Neural cell (in vitro differentiated cells): ENCODE measurements around the gene SYK. TPM values are rescaled to one million over a fixed set of nuclear protein-coding genes. Genes with fewer than 3 reads are reported as not detected.

Source experiments
- H2AFZ ChIP-seq: fragments of 200-600, 300-800 bp; sonication (generic), shearing (Covaris generic); 2 replicates; pipeline ENCODE4 v1.6.0; 2014; ENCODE audit warnings: low read depth, mild to moderate bottlenecking, antibody characterized with exemption, low read length, moderate library complexity
- H3F3A ChIP-seq: fragments of 200-600 bp; shearing (Covaris generic); 2 replicates; pipeline ENCODE4 v1.6.1; 2016; ENCODE audit warnings: mild to moderate bottlenecking, moderate library complexity, mixed read lengths, antibody characterized with exemption, low read length; ENCODE audit not compliant: insufficient read depth, poor library complexity, severe bottlenecking
- H3K27ac ChIP-seq: fragments of 200-600, 300-800 bp; sonication (generic), shearing (Covaris generic); 2 replicates; pipeline ENCODE4 v1.5.1; 2014; ENCODE audit warnings: mild to moderate bottlenecking, low read length, moderate library complexity
- H3K27me3 ChIP-seq: fragments of 300-800, 200-600 bp; sonication (generic), shearing (Covaris generic); 2 replicates; pipeline ENCODE4 v1.6.0; 2014; ENCODE audit warnings: mild to moderate bottlenecking, low read depth, low read length, moderate library complexity; ENCODE audit not compliant: insufficient read depth
- H3K36me3 ChIP-seq: fragments of 300-800, 200-600 bp; sonication (generic), shearing (Covaris generic); 2 replicates; pipeline ENCODE4 v1.5.1; 2014; ENCODE audit warnings: mild to moderate bottlenecking, antibody characterized with exemption, low read length, moderate library complexity; ENCODE audit not compliant: insufficient read depth
- H3K4me2 ChIP-seq: fragments of 300-800, 200-600 bp; sonication (generic), shearing (Covaris generic); 2 replicates; pipeline ENCODE4 v1.6.0; 2014; ENCODE audit warnings: mild to moderate bottlenecking, low read length
- H3K4me3 ChIP-seq: fragments of 300-800, 200-600 bp; sonication (generic), shearing (Covaris generic); 2 replicates; pipeline ENCODE4 v1.5.1; 2014; ENCODE audit warnings: mild to moderate bottlenecking, low read length, moderate library complexity
- H3K79me2 ChIP-seq: fragments of 200-600 bp; shearing (Covaris generic); replicated peaks from 2 replicates; pipeline ENCODE4 v1.6.0; 2014; ENCODE audit warnings: mild to moderate bottlenecking, low read length, moderate library complexity; ENCODE audit not compliant: insufficient read depth
- H3K9ac ChIP-seq: fragments of 300-800, 200-600 bp; sonication (generic), shearing (Covaris generic); 2 replicates; pipeline ENCODE4 v1.6.1; 2016; ENCODE audit warnings: mild to moderate bottlenecking, low read length, mixed read lengths
- H3K9me2 ChIP-seq: fragments of 200-600 bp; shearing (Covaris generic); 2 replicates; pipeline ENCODE4 v1.6.1; 2016; ENCODE audit warnings: mild to moderate bottlenecking, low read length, mixed read lengths; ENCODE audit not compliant: insufficient read depth
- H3K9me3 ChIP-seq: fragments of 200-600, 300-800 bp; sonication (generic), shearing (Covaris generic); 2 replicates; pipeline ENCODE4 v1.6.1; 2016; ENCODE audit warnings: mild to moderate bottlenecking, mixed run types, low read length, moderate library complexity, mixed read lengths
- H4K20me1 ChIP-seq: fragments of 200-600 bp; shearing (Covaris generic); 2 replicates; pipeline ENCODE4 v1.6.1; 2016; ENCODE audit warnings: mild to moderate bottlenecking, mixed run types; ENCODE audit not compliant: insufficient read depth
- EP300 ChIP-seq: fragments of 450-650 bp; conservative IDR thresholded peaks from 2 replicates; pipeline ENCODE4 v1.6.1; 2014; ENCODE audit warnings: antibody characterized with exemption, mild to moderate bottlenecking, moderate library complexity; ENCODE audit not compliant: poor library complexity, severe bottlenecking
- EZH2 ChIP-seq: fragments of 200-600, 300-800 bp; shearing (Covaris generic), sonication (generic); IDR thresholded peaks from 2 replicates; pipeline ENCODE4 v1.6.1; 2014; ENCODE audit warnings: antibody characterized with exemption, low read length, borderline replicate concordance, mild to moderate bottlenecking; ENCODE audit not compliant: insufficient read depth, poor library complexity, severe bottlenecking
- MXI1 ChIP-seq: fragments of 450-650 bp; conservative IDR thresholded peaks from 2 replicates; pipeline ENCODE4 v1.6.1; 2014; ENCODE audit warnings: antibody characterized with exemption, mild to moderate bottlenecking; ENCODE audit not compliant: poor library complexity, severe bottlenecking
- POLR2AphosphoS5 ChIP-seq: IDR thresholded peaks from 2 replicates; pipeline ENCODE4 v1.6.1; 2012
- RAD21 ChIP-seq: fragments of 450-650 bp; conservative IDR thresholded peaks from 2 replicates; pipeline ENCODE4 v1.6.1; 2014; ENCODE audit warnings: antibody characterized with exemption, mild to moderate bottlenecking, moderate library complexity
- SMC3 ChIP-seq: fragments of 450-650 bp; conservative IDR thresholded peaks from 2 replicates; pipeline ENCODE4 v1.6.1; 2014; ENCODE audit warnings: antibody characterized with exemption, mild to moderate bottlenecking, moderate library complexity; ENCODE audit not compliant: poor library complexity
- TAF1 ChIP-seq: IDR thresholded peaks from 2 replicates; pipeline ENCODE4 v1.6.1; 2012; ENCODE audit warnings: low read depth
- polyA plus RNA-seq: library from polyadenylated mRNA; depleted of rRNA; stranded (reverse); fragments of >200 nt; gene quantifications from 2 replicates; pipeline ENCODE4 v1.2.3, GENCODE V29; 2014
- TF ChIP-seq, protein P1 (sequence below): fragments of 450-650 bp; IDR thresholded peaks from 2 replicates; pipeline ENCODE4 v1.5.1; 2014; ENCODE audit warnings: antibody characterized with exemption, mild to moderate bottlenecking, moderate library complexity; ENCODE audit not compliant: poor library complexity, severe bottlenecking
- TF ChIP-seq, protein P2 (sequence below): IDR thresholded peaks from 2 replicates; pipeline ENCODE4 v1.6.1; 2012; ENCODE audit warnings: borderline replicate concordance

SYK gene
- polyA plus RNA-seq, 1 donor from 2014 or later, result not detected

- no peak overlapping the region for H2AFZ ChIP-seq
- H3K79me2 ChIP-seq, result no peaks in the 10 kb centered on the region
- no peak overlapping the region for H3K9ac ChIP-seq
- H3K27ac ChIP-seq, result no peak overlapping the region
- H3K27me3 ChIP-seq, result peaks cover 26% of the 10 kb centered on the region
- no peaks in the 10 kb centered on the region for H4K20me1 ChIP-seq
- H3K9me2 ChIP-seq, result no peaks in the 10 kb centered on the region
- H3F3A ChIP-seq, result no peaks in the 10 kb centered on the region
- H3K9me3 ChIP-seq, result no peaks in the 10 kb centered on the region
- H3K4me2 ChIP-seq, result no peak overlapping the region
- H3K4me3 ChIP-seq, result no peak overlapping the region
- no peak for TF ChIP-seq POLR2AphosphoS5
- TF ChIP-seq, protein P1, sequence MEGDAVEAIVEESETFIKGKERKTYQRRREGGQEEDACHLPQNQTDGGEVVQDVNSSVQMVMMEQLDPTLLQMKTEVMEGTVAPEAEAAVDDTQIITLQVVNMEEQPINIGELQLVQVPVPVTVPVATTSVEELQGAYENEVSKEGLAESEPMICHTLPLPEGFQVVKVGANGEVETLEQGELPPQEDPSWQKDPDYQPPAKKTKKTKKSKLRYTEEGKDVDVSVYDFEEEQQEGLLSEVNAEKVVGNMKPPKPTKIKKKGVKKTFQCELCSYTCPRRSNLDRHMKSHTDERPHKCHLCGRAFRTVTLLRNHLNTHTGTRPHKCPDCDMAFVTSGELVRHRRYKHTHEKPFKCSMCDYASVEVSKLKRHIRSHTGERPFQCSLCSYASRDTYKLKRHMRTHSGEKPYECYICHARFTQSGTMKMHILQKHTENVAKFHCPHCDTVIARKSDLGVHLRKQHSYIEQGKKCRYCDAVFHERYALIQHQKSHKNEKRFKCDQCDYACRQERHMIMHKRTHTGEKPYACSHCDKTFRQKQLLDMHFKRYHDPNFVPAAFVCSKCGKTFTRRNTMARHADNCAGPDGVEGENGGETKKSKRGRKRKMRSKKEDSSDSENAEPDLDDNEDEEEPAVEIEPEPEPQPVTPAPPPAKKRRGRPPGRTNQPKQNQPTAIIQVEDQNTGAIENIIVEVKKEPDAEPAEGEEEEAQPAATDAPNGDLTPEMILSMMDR, result no peak
- TF ChIP-seq RAD21, result no peak
- no peak for TF ChIP-seq TAF1
- TF ChIP-seq SMC3, result no peak
- no peak for TF ChIP-seq EP300
- TF ChIP-seq, protein P2, sequence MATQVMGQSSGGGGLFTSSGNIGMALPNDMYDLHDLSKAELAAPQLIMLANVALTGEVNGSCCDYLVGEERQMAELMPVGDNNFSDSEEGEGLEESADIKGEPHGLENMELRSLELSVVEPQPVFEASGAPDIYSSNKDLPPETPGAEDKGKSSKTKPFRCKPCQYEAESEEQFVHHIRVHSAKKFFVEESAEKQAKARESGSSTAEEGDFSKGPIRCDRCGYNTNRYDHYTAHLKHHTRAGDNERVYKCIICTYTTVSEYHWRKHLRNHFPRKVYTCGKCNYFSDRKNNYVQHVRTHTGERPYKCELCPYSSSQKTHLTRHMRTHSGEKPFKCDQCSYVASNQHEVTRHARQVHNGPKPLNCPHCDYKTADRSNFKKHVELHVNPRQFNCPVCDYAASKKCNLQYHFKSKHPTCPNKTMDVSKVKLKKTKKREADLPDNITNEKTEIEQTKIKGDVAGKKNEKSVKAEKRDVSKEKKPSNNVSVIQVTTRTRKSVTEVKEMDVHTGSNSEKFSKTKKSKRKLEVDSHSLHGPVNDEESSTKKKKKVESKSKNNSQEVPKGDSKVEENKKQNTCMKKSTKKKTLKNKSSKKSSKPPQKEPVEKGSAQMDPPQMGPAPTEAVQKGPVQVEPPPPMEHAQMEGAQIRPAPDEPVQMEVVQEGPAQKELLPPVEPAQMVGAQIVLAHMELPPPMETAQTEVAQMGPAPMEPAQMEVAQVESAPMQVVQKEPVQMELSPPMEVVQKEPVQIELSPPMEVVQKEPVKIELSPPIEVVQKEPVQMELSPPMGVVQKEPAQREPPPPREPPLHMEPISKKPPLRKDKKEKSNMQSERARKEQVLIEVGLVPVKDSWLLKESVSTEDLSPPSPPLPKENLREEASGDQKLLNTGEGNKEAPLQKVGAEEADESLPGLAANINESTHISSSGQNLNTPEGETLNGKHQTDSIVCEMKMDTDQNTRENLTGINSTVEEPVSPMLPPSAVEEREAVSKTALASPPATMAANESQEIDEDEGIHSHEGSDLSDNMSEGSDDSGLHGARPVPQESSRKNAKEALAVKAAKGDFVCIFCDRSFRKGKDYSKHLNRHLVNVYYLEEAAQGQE, result no peak
- no peaks in the 10 kb centered on the region for H3K36me3 ChIP-seq
Observed at GRCh38 chr9:90807006-90807405, 5.4 kb downstream of the SYK start.

- Histone ChIP-seq H3K27ac (no peak overlapping the region), H3K79me2 (no peaks in the 10 kb centered on the region), H4K20me1 (no peaks in the 10 kb centered on the region), H3K27me3 (peaks cover 12% of the 10 kb centered on the region), H3K9me2 (no peaks in the 10 kb centered on the region), H3K4me2 (no peak overlapping the region), H3F3A (no peaks in the 10 kb centered on the region), H3K36me3 (no peaks in the 10 kb centered on the region), H3K9me3 (no peaks in the 10 kb centered on the region), H3K4me3 (no peak overlapping the region), H2AFZ (no peak overlapping the region), H3K9ac (no peak overlapping the region)
- no peak for TF ChIP-seq POLR2AphosphoS5
- TF ChIP-seq SMC3, result no peak
Observed at GRCh38 chr9:90808398-90808797, 6.8 kb downstream of the SYK start.

- Histone ChIP-seq H3K79me2 (no peaks in the 10 kb centered on the region), H3K9me3 (no peaks in the 10 kb centered on the region), H4K20me1 (no peaks in the 10 kb centered on the region), H3K36me3 (no peaks in the 10 kb centered on the region), H3K4me2 (no peak overlapping the region), H2AFZ (no peak overlapping the region), H3F3A (no peaks in the 10 kb centered on the region), H3K9ac (no peak overlapping the region), H3K27me3 (peaks cover 5% of the 10 kb centered on the region), H3K9me2 (no peaks in the 10 kb centered on the region), H3K4me3 (no peak overlapping the region), H3K27ac (no peak overlapping the region)
- TF ChIP-seq EP300, result no peak
- TF ChIP-seq EZH2, result no peak
- TF ChIP-seq SMC3, result no peak
- no peak for TF ChIP-seq TAF1
- TF ChIP-seq, protein P1, result no peak
- no peak for TF ChIP-seq POLR2AphosphoS5
- TF ChIP-seq RAD21, result no peak
- no peak for TF ChIP-seq MXI1
- TF ChIP-seq, protein P2, result no peak
Observed at GRCh38 chr9:90808890-90809685, 7.5 kb downstream of the SYK start.
